HEK293 (cell line): ENCODE measurements around the gene XPO4.

Experiments
- CTCF ChIP-seq: fragments of 450-650 bp; formaldehyde crosslinking; IDR thresholded peaks from 2 replicates; pipeline ENCODE4 v1.5.1; 2016; ENCODE audit warnings: missing biosample characterization, missing genetic modification characterization
- TSHZ1 ChIP-seq: fragments of 450-650 bp; formaldehyde crosslinking; IDR thresholded peaks from 2 replicates; pipeline ENCODE4 v1.5.1; 2016; ENCODE audit warnings: missing biosample characterization, missing genetic modification characterization, borderline replicate concordance
- ZNF404 ChIP-seq: fragments of 450-650 bp; formaldehyde crosslinking; IDR thresholded peaks from 2 replicates; pipeline ENCODE4 v1.5.1; 2017; ENCODE audit warnings: missing biosample characterization, missing genetic modification characterization
- ZNF521 ChIP-seq: fragments of 450-650 bp; formaldehyde crosslinking; IDR thresholded peaks from 2 replicates; pipeline ENCODE4 v1.5.1; 2017; ENCODE audit warnings: missing biosample characterization, mild to moderate bottlenecking, missing genetic modification characterization
- TF ChIP-seq, protein P1 (sequence below): fragments of 450-650 bp; formaldehyde crosslinking; conservative IDR thresholded peaks from 2 replicates; pipeline ENCODE4 v1.5.1; 2016; ENCODE audit warnings: low read depth, missing biosample characterization, missing genetic modification characterization

- TF ChIP-seq CTCF (tag by site-specific recombination) (no peak), TSHZ1 (tag by site-specific recombination) (no peak), ZNF404 (no peak), ZNF521 (tag by site-specific recombination) (no peak)
- TF ChIP-seq, protein P1, sequence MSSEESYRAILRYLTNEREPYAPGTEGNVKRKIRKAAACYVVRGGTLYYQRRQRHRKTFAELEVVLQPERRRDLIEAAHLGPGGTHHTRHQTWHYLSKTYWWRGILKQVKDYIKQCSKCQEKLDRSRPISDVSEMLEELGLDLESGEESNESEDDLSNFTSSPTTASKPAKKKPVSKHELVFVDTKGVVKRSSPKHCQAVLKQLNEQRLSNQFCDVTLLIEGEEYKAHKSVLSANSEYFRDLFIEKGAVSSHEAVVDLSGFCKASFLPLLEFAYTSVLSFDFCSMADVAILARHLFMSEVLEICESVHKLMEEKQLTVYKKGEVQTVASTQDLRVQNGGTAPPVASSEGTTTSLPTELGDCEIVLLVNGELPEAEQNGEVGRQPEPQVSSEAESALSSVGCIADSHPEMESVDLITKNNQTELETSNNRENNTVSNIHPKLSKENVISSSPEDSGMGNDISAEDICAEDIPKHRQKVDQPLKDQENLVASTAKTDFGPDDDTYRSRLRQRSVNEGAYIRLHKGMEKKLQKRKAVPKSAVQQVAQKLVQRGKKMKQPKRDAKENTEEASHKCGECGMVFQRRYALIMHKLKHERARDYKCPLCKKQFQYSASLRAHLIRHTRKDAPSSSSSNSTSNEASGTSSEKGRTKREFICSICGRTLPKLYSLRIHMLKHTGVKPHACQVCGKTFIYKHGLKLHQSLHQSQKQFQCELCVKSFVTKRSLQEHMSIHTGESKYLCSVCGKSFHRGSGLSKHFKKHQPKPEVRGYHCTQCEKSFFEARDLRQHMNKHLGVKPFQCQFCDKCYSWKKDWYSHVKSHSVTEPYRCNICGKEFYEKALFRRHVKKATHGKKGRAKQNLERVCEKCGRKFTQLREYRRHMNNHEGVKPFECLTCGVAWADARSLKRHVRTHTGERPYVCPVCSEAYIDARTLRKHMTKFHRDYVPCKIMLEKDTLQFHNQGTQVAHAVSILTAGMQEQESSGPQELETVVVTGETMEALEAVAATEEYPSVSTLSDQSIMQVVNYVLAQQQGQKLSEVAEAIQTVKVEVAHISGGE (tag by site-specific recombination) = no peak
These were observed 93.7 kb downstream of the XPO4 start for GRCh38 chr13:20808874-20809273.
